GM18511 (cell line): ENCODE data around the gene OGDHL.

ENCODE experiments used
- ATAC-seq: cut with Tn5 transposase; IDR thresholded peaks from one replicate; pipeline ENCODE4 v1.9.1; 2021; ENCODE audit warnings: mild to moderate bottlenecking, moderate library complexity; ENCODE audit not compliant: unreplicated experiment

OGDHL gene

DNA sequence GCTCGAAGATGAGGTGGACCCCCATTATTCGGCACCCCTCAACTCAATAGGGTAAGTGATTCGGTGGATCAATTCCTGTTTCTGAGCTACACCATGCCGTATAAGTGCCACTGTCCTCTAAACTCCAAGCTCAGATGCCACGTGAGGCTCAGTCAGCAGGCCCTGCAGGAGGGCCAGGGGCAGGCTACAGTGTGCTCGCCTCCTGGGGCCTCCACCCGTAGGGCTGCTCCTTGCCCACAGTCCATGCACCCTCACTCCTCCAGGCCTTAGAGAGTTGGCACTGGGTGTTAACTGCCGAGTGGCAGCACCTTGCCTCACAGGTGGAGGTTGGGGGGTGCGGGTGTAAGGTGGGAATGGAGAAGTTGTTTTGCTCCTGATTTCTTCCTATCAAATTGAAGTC lies 70.5 kb downstream of the OGDHL start:
- no peak for ATAC-seq

DNA sequence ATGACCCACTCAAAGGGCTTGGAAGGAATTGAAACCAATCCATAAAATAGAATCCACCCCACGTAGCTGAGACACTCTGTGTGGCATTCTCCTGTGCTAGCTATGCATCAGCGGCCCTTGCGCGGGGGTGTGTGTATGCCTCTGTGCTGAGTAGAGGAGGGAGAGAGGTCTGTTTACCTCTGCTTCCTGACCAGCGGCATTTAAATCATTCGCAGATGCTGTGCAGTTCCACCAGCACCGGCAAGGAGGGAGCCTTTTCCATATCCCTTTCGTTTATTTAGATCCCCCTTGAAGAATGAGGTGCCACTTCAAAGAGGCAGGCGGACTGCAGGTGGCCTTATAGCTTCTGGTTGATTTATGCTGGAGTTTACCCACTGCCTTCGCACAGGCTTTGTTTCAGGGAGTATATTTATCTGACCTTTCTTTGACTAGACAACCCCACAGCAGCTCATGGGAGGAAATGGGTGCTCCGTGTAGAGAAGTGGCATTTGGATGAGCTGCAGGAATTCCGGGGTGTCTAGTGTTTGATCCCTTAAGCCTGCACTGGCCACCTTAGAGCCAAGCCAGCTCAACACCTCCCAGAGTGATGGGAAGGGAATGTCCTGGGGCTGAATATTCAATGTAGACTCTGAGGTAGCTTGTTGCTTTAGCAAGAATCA lies 71.3 kb downstream of the OGDHL start:
- no peak for ATAC-seq

GRCh38 chr10:49689882-49690510 lies 72.1 kb downstream of the OGDHL start:
- ATAC-seq = no peak

GRCh38 chr10:49688920-49689319 lies 73.2 kb downstream of the OGDHL start:
- no peak for ATAC-seq

GRCh38 chr10:49688261-49688846 lies 73.8 kb downstream of the OGDHL start:
- no peak for ATAC-seq

GRCh38 chr10:49686651-49687050 lies 75.5 kb downstream of the OGDHL start:
- no peak for ATAC-seq
